WTC11 (cell line): ENCODE results near the gene APBB1. TPM values are rescaled to one million over a fixed set of nuclear protein-coding genes. Genes with fewer than 3 reads are reported as not detected.
A peak's percentile ranks its signal among the peaks of the same experiment; 100 is the strongest.

Experiments used
- ATAC-seq: fragments of 200-7000 bp; cut with Tn5 transposase; 2 replicates; pipeline ENCODE4 v1.10.0; 2021; ENCODE audit warnings: mild to moderate bottlenecking, moderate library complexity
- CTCF ChIA-PET: fragments of 300-600 bp; sonication (Branson Sonifier 250); formaldehyde crosslinking; loops from one replicate; lab custom pipeline; 2021; ENCODE audit warnings: antibody characterized with exemption; lab: Charles Lee
- POLR2A ChIA-PET: fragments of 350-600 bp; sonication (Branson Sonifier 250); formaldehyde crosslinking; loops from one replicate; lab custom pipeline; 2021; ENCODE audit warnings: antibody characterized with exemption; lab: Charles Lee
- DNase-seq: peaks from one replicate; pipeline ENCODE4 v3.0.0; 2021; ENCODE audit warnings: low spot score
- H3K27ac Mint-ChIP-seq: 2 replicates; pipeline ENCODE4 v1.8.0; 2021; ENCODE audit warnings: mixed read lengths
- H3K27me3 Mint-ChIP-seq: 2 replicates; pipeline ENCODE4 v1.8.0; 2021; ENCODE audit warnings: low read depth, mild to moderate bottlenecking, moderate library complexity, mixed read lengths
- H3K36me3 Mint-ChIP-seq: 2 replicates; pipeline ENCODE4 v1.8.0; 2021; ENCODE audit warnings: mixed read lengths
- H3K4me1 Mint-ChIP-seq: 2 replicates; pipeline ENCODE4 v1.8.0; 2022; ENCODE audit warnings: mixed read lengths
- H3K4me3 Mint-ChIP-seq: 2 replicates; pipeline ENCODE4 v1.8.0; 2021; ENCODE audit warnings: mild to moderate bottlenecking, moderate library complexity, mixed read lengths
- H3K9me3 Mint-ChIP-seq: 2 replicates; pipeline ENCODE4 v1.8.0; 2021; ENCODE audit warnings: mixed read lengths
- AFF4 ChIP-seq: sonication (generic); formaldehyde crosslinking; IDR thresholded peaks from 2 replicates; pipeline ENCODE4 v1.8.1; 2023; ENCODE audit warnings: mild to moderate bottlenecking, missing genetic modification reagents, borderline replicate concordance
- ARID4B ChIP-seq: sonication (generic); formaldehyde crosslinking; IDR thresholded peaks from 2 replicates; pipeline ENCODE4 v1.8.0; 2023; ENCODE audit warnings: missing genetic modification reagents, mild to moderate bottlenecking, borderline replicate concordance
- E2F5 ChIP-seq: sonication (generic); formaldehyde crosslinking; IDR thresholded peaks from 2 replicates; pipeline ENCODE4 v1.8.1; 2022; ENCODE audit warnings: mild to moderate bottlenecking, moderate library complexity, missing genetic modification reagents
- ERG ChIP-seq: fragments of 250-450 bp; sonication (Bioruptor Pico); IDR thresholded peaks from 2 replicates; pipeline ENCODE4 v1.8.0; 2021; ENCODE audit warnings: mild to moderate bottlenecking
- ESRRA ChIP-seq: sonication (generic); formaldehyde crosslinking; IDR thresholded peaks from 2 replicates; pipeline ENCODE4 v1.8.1; 2022; ENCODE audit warnings: mild to moderate bottlenecking, missing genetic modification reagents, borderline replicate concordance
- OVOL2 ChIP-seq: fragments of 250-450 bp; sonication (Bioruptor Pico); IDR thresholded peaks from 2 replicates; pipeline ENCODE4 v1.9.0; 2021; ENCODE audit warnings: mild to moderate bottlenecking, borderline replicate concordance
- PREB ChIP-seq: sonication (generic); formaldehyde crosslinking; IDR thresholded peaks from 2 replicates; pipeline ENCODE4 v1.8.1; 2022; ENCODE audit warnings: mild to moderate bottlenecking, missing genetic modification reagents, moderate library complexity, borderline replicate concordance
- STAT6 ChIP-seq: sonication (generic); formaldehyde crosslinking; conservative IDR thresholded peaks from 2 replicates; pipeline ENCODE4 v1.8.1; 2023; ENCODE audit warnings: mild to moderate bottlenecking, low read depth, missing genetic modification reagents, moderate library complexity
- TP53 ChIP-seq: sonication (generic); formaldehyde crosslinking; IDR thresholded peaks from 2 replicates; pipeline ENCODE4 v1.8.1; 2023; ENCODE audit warnings: mild to moderate bottlenecking, missing genetic modification reagents
- ZNF263 ChIP-seq: sonication (generic); formaldehyde crosslinking; IDR thresholded peaks from 2 replicates; pipeline ENCODE4 v1.8.1; 2022; ENCODE audit warnings: low read depth, mild to moderate bottlenecking, moderate library complexity, missing genetic modification reagents
- ZNF671 ChIP-seq: fragments of 250-450 bp; sonication (Bioruptor Pico); IDR thresholded peaks from 2 replicates; pipeline ENCODE4 v1.8.0; 2021; ENCODE audit warnings: mild to moderate bottlenecking
- total RNA-seq: library from RNA; stranded (reverse); gene quantifications from 3 replicates; pipeline ENCODE4 v1.2.3, GENCODE V29; 2021

APBB1 gene
- total RNA-seq, 1 experiment from 2014 or later = 32.1 TPM

GRCh38 chr11:6418557-6419008 is 311 bp downstream of the APBB1 start:
- ATAC-seq (peak; percentile 71), DNase-seq (peak; percentile 59)
- POLR2A ChIA-PET = interaction anchor here (1.0 to 1.4 kb wide), 3 partner anchors 13 to 28 kb away, joined by 3 to 6 read pairs (median 3); partner anchors contain the start of gene SMPD1
- Mint-ChIP-seq H3K4me1 (peaks cover 3% of the 10 kb centered on the region), H3K9me3 (no peaks in the 10 kb centered on the region), H3K27me3 (peaks cover 38% of the 10 kb centered on the region), H3K4me3 (no peak overlapping the region), H3K36me3 (no peaks in the 10 kb centered on the region), H3K27ac (no peak overlapping the region)
- TF ChIP-seq TP53 (CRISPR knock-in tag) (peak; percentile 70; the same call in 1 of the 2 replicates), STAT6 (CRISPR knock-in tag) (no peak), ARID4B (CRISPR knock-in tag) (no peak)
- CTCF ChIA-PET = interaction anchor here (0.6 to 4.0 kb wide), 16 partner anchors 8 to 270 kb away, joined by 3 to 49 read pairs (median 4); partner anchors contain the start of genes MRPL17 and TRIM3

GRCh38 chr11:6417907-6418556 is 862 bp downstream of the APBB1 start:
- peaks cover 6% of the 10 kb centered on the region for H3K4me1 Mint-ChIP-seq
- TF ChIP-seq ZNF671 (no peak), OVOL2 (no peak), AFF4 (no peak), ESRRA (CRISPR knock-in tag) (no peak), TP53 (CRISPR knock-in tag) (no peak), ZNF263 (CRISPR knock-in tag) (no peak), ERG (CRISPR knock-in tag) (no peak), PREB (no peak), E2F5 (CRISPR knock-in tag) (no peak)
- TF ChIP-seq, all 79 proteins: peak for 0
- H3K36me3 Mint-ChIP-seq = no peaks in the 10 kb centered on the region
- DNase-seq = no peak
- no peak for ATAC-seq
- H3K4me3 Mint-ChIP-seq = no peak overlapping the region
- no peaks in the 10 kb centered on the region for H3K9me3 Mint-ChIP-seq
- ChIA-PET POLR2A (no interaction called here), CTCF (interaction anchor here (1.0 to 4.0 kb wide), 10 partner anchors 13 to 113 kb away, joined by 3 to 49 read pairs (median 6); no protein-coding TSS in a partner anchor)
- H3K27ac Mint-ChIP-seq = no peak overlapping the region
- peaks cover 32% of the 10 kb centered on the region for H3K27me3 Mint-ChIP-seq
